ENCODE data around the gene ANKRD53.

ANKRD53 gene

GRCh38 chr2:70978341-70979179, at the start of gene ANKRD53:
ANKRD53 (plus strand) TSS chr2:70978630; CDS start chr2:70978646, 16 bp downstream.
- DNase-seq = peak; percentile 22

- DNase-seq = no peak
Measured at GRCh38 chr2:70930371-70931329, 47.8 kb upstream of the ANKRD53 start.

DNA sequence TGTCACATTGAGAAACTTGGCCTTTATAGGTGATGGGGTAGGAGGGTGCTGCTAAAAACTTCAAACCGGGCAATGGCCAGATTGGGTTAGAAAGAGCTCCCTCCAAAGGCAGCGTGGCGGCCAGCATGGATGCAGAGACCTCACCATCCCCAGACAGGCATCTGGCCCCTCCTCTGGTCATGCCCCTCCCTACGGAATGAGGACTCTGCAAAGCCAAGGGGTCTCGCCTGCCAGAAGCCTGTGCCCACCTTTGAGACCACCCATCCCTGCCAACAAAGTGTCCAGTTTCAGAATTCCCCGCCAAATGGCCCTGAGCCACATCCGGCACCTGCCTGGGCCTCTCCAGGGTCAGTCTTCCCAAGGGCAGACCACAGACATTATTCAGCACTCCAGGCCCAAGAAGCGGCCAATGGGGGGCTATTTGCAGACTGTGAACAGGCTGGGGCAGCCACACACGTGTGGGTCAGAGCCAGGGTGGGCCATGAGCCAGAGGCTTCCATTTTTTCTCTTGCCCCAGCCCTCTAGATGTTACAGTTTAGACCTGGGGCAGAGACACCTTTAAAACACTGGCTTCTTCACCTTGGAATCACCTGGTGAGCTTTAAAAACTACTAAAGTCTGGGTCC, 46.9 kb upstream of the ANKRD53 start:
- no peak for DNase-seq

DNA sequence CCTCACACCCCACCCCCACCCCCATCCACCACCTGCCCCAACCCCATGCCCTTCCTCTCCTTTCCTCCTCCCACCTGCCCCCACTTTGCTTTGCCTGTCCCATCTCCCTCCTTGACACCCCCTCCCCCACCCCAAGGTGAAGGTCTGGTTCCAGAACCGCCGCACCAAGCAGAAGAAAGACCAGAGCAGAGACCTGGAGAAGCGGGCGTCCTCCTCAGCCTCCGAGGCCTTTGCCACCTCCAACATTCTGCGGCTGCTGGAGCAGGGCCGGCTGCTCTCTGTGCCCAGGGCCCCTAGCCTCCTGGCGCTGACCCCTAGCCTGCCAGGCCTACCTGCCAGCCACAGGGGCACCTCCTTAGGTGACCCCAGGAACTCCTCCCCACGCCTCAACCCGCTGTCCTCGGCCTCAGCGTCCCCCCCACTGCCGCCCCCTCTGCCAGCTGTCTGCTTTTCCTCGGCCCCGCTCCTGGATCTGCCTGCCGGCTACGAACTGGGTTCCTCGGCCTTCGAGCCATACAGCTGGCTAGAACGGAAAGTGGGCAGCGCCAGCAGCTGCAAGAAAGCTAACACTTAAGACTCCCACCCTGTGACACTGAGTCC, 45.7 kb upstream of the ANKRD53 start:
- no peak for DNase-seq

GRCh38 chr2:70934981-70935380, 43.4 kb upstream of the ANKRD53 start:
- no peak for DNase-seq

DNA sequence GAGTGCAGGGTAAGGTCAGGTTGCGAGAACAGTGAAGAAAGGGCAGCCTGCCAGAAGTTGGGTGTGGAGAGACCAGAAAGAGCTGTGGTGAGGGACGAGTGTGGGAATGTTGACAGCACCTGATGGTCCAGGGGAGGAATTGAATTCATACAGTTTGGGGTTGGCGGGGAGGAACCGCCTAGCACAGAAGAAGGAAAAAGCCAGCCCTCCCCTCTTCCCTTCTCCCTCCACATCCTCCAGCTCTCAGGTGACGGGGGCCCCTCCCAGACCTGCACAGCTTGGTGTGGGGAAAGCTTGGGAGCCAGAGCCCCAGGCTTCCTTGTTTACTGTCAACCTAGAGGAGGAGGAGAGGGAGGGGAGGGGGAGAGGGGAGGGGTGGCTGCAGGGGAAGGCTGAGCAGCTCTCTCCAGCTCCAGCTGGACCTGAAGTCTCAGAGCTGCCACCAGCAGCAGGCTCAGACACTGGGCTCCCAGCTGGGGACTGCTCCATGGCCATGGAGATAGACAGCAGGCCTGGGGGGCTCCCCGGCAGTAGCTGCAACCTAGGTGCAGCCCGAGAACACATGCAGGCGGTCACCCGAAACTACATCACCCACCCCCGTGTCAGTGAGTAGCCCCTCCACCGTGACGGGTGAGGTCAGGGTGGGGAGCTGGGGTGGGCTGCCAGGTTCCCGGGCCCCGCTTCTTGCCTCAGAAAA, 42.8 kb upstream of the ANKRD53 start, which contains the start of gene ATP6V1B1:
Gene ATP6V1B1, plus strand, starts transcription at position 433 of the 697 bp plus-strand sequence. Its CDS starts 55 bp downstream, at position 488.
- no peak for DNase-seq

- DNase-seq = no peak
Measured at GRCh38 chr2:70936165-70936978, 42.1 kb upstream of the ANKRD53 start.

- no peak for DNase-seq
Measured at GRCh38 chr2:70936979-70937811, 41.2 kb upstream of the ANKRD53 start.

DNA sequence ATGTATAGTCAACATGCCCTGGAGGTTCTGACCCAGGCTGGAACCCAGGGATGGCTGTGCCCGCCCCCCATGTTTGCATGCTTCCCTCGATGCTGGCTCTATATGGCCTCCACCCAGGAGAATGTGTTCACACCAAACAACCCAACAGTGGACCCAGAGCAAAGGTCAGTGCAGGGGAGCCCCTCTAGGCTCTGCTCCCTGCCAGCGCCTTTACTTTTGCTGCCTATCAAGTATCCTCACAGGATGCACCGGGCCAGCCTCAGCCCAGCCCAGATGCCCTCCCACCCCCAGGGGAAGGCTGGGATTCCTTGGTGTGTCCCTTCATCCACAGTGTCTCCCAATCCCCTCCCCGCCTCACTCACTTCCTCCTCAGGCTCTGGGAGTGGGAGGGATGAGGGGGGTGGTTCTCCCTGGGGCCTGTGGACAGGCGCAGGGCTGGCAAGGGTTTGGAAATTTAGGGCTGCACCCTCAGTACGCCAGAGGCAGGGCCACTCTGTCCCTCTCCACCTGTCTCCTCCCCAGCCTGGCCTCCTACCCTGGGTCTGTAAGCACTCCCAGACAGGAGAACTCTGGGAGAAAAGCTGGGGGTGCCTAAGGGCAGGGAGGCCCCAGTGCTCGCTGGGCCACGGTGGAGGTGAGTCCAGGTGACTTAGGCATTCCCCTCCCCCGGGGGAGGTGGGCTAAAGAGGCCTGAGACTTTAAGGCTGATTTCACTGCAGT, 40.4 kb upstream of the ANKRD53 start:
- DNase-seq = no peak

- no peak for DNase-seq
Measured at GRCh38 chr2:70938586-70938950, 39.9 kb upstream of the ANKRD53 start.

DNA sequence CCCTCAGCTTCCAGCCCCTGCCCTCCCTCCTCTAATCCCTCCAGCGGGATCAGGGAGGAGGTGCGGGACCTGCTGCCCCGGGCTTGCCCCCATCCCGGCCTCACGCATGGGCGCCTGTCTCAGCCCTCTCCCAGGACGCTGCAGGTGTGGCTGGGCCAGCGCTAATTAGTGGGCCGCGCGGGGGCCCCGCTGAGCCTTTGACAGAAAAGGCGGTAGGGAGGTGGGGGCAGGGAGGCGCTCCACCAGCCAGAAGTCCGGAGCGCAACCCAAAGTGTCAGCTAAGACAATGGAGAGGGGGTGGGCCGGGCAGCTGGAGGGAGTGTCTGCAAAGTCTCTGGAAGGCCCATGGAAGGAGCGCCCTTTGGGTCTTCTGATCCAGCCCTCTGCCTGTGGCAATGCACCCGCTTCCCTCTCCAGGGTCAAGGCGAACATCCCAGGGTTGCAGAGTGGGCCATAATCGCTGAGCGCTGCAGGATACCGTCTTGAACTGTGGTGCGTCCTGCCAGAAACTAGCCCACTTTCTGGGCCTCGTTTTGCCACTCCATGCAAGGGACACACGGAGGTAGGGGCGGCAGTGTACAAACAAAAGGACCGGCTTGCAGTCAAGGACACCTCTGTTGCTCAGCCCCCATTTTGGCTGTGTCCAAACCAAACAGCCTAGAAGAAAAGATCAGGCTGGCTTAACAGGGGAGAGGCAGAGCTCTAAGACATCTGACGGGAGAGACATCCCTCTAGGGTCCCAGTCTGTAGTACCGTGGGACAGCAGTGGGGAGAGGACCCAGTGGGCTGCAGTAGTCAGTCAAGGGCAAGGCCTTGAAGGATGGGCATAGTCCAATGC, 39.2 kb upstream of the ANKRD53 start:
- no peak for DNase-seq

- no peak for DNase-seq
Measured at GRCh38 chr2:70939839-70940580, 38.4 kb upstream of the ANKRD53 start.

DNA sequence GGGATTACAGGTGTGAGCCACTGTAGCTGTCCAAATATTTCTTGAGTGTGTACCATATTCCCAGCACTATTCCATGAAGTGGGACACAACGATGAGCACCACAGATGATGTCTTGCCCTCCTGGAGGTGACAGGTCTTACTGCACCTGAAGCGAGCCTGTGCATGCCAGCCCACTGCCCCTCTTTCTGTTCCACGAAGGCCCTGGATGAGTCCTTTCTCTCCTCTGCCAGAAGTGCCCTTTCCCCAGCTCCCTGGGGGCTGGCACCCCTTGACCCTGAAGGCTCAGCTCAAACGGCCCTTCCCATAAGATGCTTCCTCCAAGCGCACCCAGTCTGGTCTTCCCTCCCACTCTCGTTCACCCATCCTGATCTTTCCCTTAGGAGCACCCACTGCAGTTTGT, 37.2 kb upstream of the ANKRD53 start:
- no peak for DNase-seq

GRCh38 chr2:70941701-70942100, 36.7 kb upstream of the ANKRD53 start:
- no peak for DNase-seq

- DNase-seq = no peak
Measured at GRCh38 chr2:70942396-70943204, 35.8 kb upstream of the ANKRD53 start.

DNA sequence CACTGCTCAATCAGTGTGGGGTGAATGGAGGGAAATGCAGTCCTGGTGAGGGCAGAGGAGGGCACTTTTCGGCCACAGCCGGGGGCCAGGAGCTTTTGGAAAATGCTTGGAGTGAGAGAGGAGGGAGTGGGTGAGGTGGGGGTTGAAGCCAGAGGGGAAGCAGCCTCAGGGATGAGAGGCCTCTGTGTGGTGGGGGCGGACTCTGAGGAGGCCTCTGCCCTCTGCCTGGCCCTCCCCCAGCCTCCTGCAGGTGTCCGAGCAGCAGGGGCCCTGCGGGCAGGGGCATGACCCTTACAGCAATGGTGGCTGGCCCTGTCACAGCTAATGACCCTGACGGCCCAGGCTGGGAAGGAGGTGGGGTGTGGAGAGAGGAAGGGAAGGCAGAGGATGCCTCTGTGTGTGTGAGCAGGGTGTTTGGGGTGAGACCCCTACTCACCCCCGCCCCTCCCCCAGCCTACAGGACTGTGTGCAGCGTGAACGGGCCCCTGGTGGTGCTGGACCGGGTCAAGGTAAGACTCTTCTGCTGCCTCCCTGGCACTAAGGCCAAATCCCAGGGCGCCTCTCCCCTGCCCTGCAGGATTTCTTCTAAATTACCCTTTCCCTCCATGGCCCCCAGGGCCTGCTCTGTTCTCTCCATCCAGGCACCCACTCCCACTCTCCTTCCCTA, 35.1 kb upstream of the ANKRD53 start:
- no peak for DNase-seq
